ENCODE measurements around the gene UBL5.
A peak's percentile ranks its signal among the peaks of the same experiment; 100 is the strongest.
"Not testable (repeated sequence)": the region's sequence is repeated elsewhere in the genome, so short reads cannot be mapped to it uniquely, and the experiment has no call there.

UBL5 gene

GRCh38 chr19:9827289-9828238 lies at the start of gene UBL5:
UBL5 (plus strand) TSS chr19:9827918; CDS start chr19:9828338, 420 bp downstream.
- DNase-seq: peak; percentile 92

GRCh38 chr19:9782338-9782737 lies 45.4 kb upstream of the UBL5 start:
- peak; percentile 43 for DNase-seq

GRCh38 chr19:9784163-9784496 lies 43.6 kb upstream of the UBL5 start:
- not testable (repeated sequence) for DNase-seq

GRCh38 chr19:9785367-9786331 lies 42.1 kb upstream of the UBL5 start:
- peak; percentile 78 for DNase-seq

- no peak for DNase-seq
Observed at GRCh38 chr19:9786342-9786741, 41.4 kb upstream of the UBL5 start.

GRCh38 chr19:9786819-9787218 lies 40.9 kb upstream of the UBL5 start:
- DNase-seq: no peak

- DNase-seq: not testable (repeated sequence)
Observed at GRCh38 chr19:9788604-9789003, 39.1 kb upstream of the UBL5 start.

GRCh38 chr19:9789066-9789465 lies 38.7 kb upstream of the UBL5 start:
- no peak for DNase-seq

GRCh38 chr19:9789579-9789978 lies 38.1 kb upstream of the UBL5 start:
- not testable (repeated sequence) for DNase-seq

- DNase-seq: not testable (repeated sequence)
Observed at GRCh38 chr19:9791073-9791367, 36.7 kb upstream of the UBL5 start.

GRCh38 chr19:9791552-9792205 lies 36.0 kb upstream of the UBL5 start:
- DNase-seq: peak; percentile 52

- peak; percentile 44 for DNase-seq
Observed at GRCh38 chr19:9792206-9793070, 35.3 kb upstream of the UBL5 start.

GRCh38 chr19:9793071-9793591 lies 34.6 kb upstream of the UBL5 start:
- DNase-seq: no peak

- peak; percentile 98 for DNase-seq
Observed at GRCh38 chr19:9796113-9796773, 31.5 kb upstream of the UBL5 start.

GRCh38 chr19:9797871-9798270 lies 29.8 kb upstream of the UBL5 start:
- no peak for DNase-seq

GRCh38 chr19:9799162-9799561 lies 28.6 kb upstream of the UBL5 start:
- DNase-seq: no peak

GRCh38 chr19:9801976-9802375 lies 25.7 kb upstream of the UBL5 start:
- no peak for DNase-seq

- no peak for DNase-seq
Observed at GRCh38 chr19:9806803-9807202, 20.9 kb upstream of the UBL5 start.

GRCh38 chr19:9808855-9809824 lies 18.6 kb upstream of the UBL5 start:
- no peak for DNase-seq

GRCh38 chr19:9811139-9811538 lies 16.6 kb upstream of the UBL5 start:
- DNase-seq: no peak

Data from MV-4-11 (cell line).